GM23338 (cell line): Measurements from ENCODE around the gene GLOD4. TPM values are rescaled to one million over a fixed set of nuclear protein-coding genes. Genes with fewer than 3 reads are reported as not detected.

ENCODE experiments used
- ATAC-seq: fragments of 200-7000 bp; cut with Tn5 transposase; 3 replicates; pipeline ENCODE4 v1.9.1; 2020
- DNase-seq: peaks from one replicate; pipeline ENCODE4 v3.0.0-alpha.2; 2015; ENCODE audit warnings: low spot score
- H2AFZ ChIP-seq: fragments of 200-600 bp; sonication (generic); 2 replicates; pipeline ENCODE4 v1.8.0; 2016; ENCODE audit warnings: antibody characterized with exemption, mild to moderate bottlenecking, moderate library complexity
- H3F3A ChIP-seq: fragments of 200-600 bp; sonication (generic); replicated peaks from 2 replicates; pipeline ENCODE4 v1.8.0; 2017; ENCODE audit warnings: antibody characterized with exemption, mixed run types, low read depth
- H3K27ac ChIP-seq: fragments of 200-600 bp; sonication (generic); 2 replicates; pipeline ENCODE4 v1.6.1; 2016; ENCODE audit warnings: low read depth
- H3K27me3 ChIP-seq: fragments of 200-600 bp; sonication (generic); 2 replicates; pipeline ENCODE4 v1.8.0; 2016; ENCODE audit warnings: mild to moderate bottlenecking, mixed run types, moderate library complexity; ENCODE audit not compliant: insufficient read depth
- H3K36me3 ChIP-seq: fragments of 200-600 bp; sonication (generic); 2 replicates; pipeline ENCODE4 v1.8.0; 2016; ENCODE audit warnings: mild to moderate bottlenecking; ENCODE audit not compliant: insufficient read depth
- H3K4me1 ChIP-seq: fragments of 200-600 bp; sonication (generic); 2 replicates; pipeline ENCODE4 v1.8.0; 2016; ENCODE audit warnings: mild to moderate bottlenecking, moderate library complexity; ENCODE audit not compliant: insufficient read depth
- H3K4me2 ChIP-seq: fragments of 200-600 bp; sonication (generic); 2 replicates; pipeline ENCODE4 v1.7.1; 2017; ENCODE audit warnings: mixed run types
- H3K4me3 ChIP-seq: fragments of 200-600 bp; sonication (generic); 2 replicates; pipeline ENCODE4 v1.6.1; 2016; ENCODE audit warnings: mixed run types
- H3K79me2 ChIP-seq: fragments of 200-600 bp; sonication (generic); replicated peaks from 2 replicates; pipeline ENCODE4 v1.8.0; 2017; ENCODE audit warnings: mild to moderate bottlenecking; ENCODE audit not compliant: insufficient read depth
- H3K9me2 ChIP-seq: fragments of 200-600 bp; sonication (generic); 2 replicates; pipeline ENCODE4 v1.8.0; 2017; ENCODE audit not compliant: insufficient read depth
- H4K20me1 ChIP-seq: fragments of 200-600 bp; sonication (generic); replicated peaks from 2 replicates; pipeline ENCODE4 v1.8.0; 2017; ENCODE audit warnings: mild to moderate bottlenecking; ENCODE audit not compliant: insufficient read depth
- H3K27ac Mint-ChIP-seq: 2 replicates; pipeline ENCODE4 v1.8.0; 2020; ENCODE audit warnings: inconsistent platforms, mild to moderate bottlenecking, moderate library complexity, mixed read lengths
- H3K27me3 Mint-ChIP-seq: 3 replicates; pipeline ENCODE4 v1.8.0; 2022; ENCODE audit warnings: low read depth, mild to moderate bottlenecking, moderate library complexity, mixed read lengths, inconsistent platforms; ENCODE audit not compliant: insufficient read depth, poor library complexity
- H3K36me3 Mint-ChIP-seq: 3 replicates; pipeline ENCODE4 v1.8.0; 2021; ENCODE audit warnings: low read depth, mild to moderate bottlenecking, inconsistent platforms, moderate library complexity, mixed read lengths
- H3K4me1 Mint-ChIP-seq: 3 replicates; pipeline ENCODE4 v1.8.0; 2020; ENCODE audit warnings: mild to moderate bottlenecking, inconsistent platforms, mixed read lengths
- H3K4me3 Mint-ChIP-seq: 3 replicates; pipeline ENCODE4 v1.8.0; 2021; ENCODE audit warnings: moderate library complexity, mild to moderate bottlenecking, inconsistent platforms, mixed read lengths
- H3K9me3 Mint-ChIP-seq: 3 replicates; pipeline ENCODE4 v1.8.0; 2020; ENCODE audit warnings: moderate library complexity, mild to moderate bottlenecking, inconsistent platforms, mixed read lengths
- CREB1 ChIP-seq: fragments of 250-450 bp; sonication (Bioruptor Pico); IDR thresholded peaks from 2 replicates; pipeline ENCODE4 v1.5.0; 2020; ENCODE audit warnings: low read depth, mild to moderate bottlenecking, moderate library complexity
- CTCF ChIP-seq, 2 experiments: fragments of 200-600 bp in 1 of 2; sonication (generic) in 1 of 2; conservative IDR thresholded peaks; 2 replicates each; pipeline versions ENCODE4 v1.5.1 to v1.6.1; 2016 to 2017; ENCODE audit warnings: antibody characterized with exemption in 2 of 2, low read depth in 2 of 2, mild to moderate bottlenecking in 2 of 2, moderate library complexity in 1 of 2
- ETS1 ChIP-seq: IDR thresholded peaks from 2 replicates; pipeline ENCODE4 v1.6.1; 2016; ENCODE audit warnings: antibody characterized with exemption
- JUNB ChIP-seq: IDR thresholded peaks from one replicate; pipeline ENCODE4 v1.6.1; 2016; ENCODE audit warnings: antibody characterized with exemption; ENCODE audit not compliant: unreplicated experiment
- NANOG ChIP-seq: IDR thresholded peaks from 2 replicates; pipeline ENCODE4 v1.6.1; 2016; ENCODE audit warnings: antibody characterized with exemption, borderline replicate concordance
- POLR2AphosphoS5 ChIP-seq: IDR thresholded peaks from 2 replicates; pipeline ENCODE4 v1.6.1; 2016; ENCODE audit warnings: antibody characterized with exemption, low read depth
- REST ChIP-seq: IDR thresholded peaks from one replicate; pipeline ENCODE4 v1.6.1; 2018; ENCODE audit warnings: antibody characterized with exemption; ENCODE audit not compliant: unreplicated experiment
- STAT1 ChIP-seq: IDR thresholded peaks from one replicate; pipeline ENCODE4 v1.6.1; 2016; ENCODE audit warnings: antibody characterized with exemption; ENCODE audit not compliant: unreplicated experiment
- ZNF331 ChIP-seq: fragments of 250-450 bp; sonication (Bioruptor Pico); IDR thresholded peaks from 2 replicates; pipeline ENCODE4 v1.5.0; 2020; ENCODE audit warnings: low read depth, mild to moderate bottlenecking, moderate library complexity
- polyA plus RNA-seq: library from polyadenylated mRNA; unstranded; fragments of >200 nt; fragmentation: Nextera tagmentation; extraction: Ambion mirVana; gene quantifications from 2 replicates; pipeline ENCODE4 v1.2.1, GENCODE V29; 2016
- total RNA-seq: library from RNA; depleted of rRNA; stranded (reverse); fragments of >200 nt; shearing (Covaris generic); gene quantifications from 2 replicates; pipeline ENCODE4 v1.2.3, GENCODE V29; 2014

GLOD4 gene
- total and polyA plus RNA-seq, 2 experiments from 2014 or later, result 120 to 122 TPM

- no peak for TF ChIP-seq CTCF (conservative IDR thresholded peaks at IDR 0.05; ENCODE audit: low read depth in 2 of 2)
- TF ChIP-seq NANOG, result no peak
- TF ChIP-seq STAT1, result no peak
- no peak for TF ChIP-seq POLR2AphosphoS5
- no peak for TF ChIP-seq REST
These were observed 28.7 kb downstream of the GLOD4 start (continued) for GRCh38 chr17:753418-753817.

GRCh38 chr17:752620-753219, 29.4 kb downstream of the GLOD4 start:
- H2AFZ ChIP-seq, result peak overlapping the region; percentile 83
- peak; percentile 42 for ATAC-seq
- peaks cover 30% of the 10 kb centered on the region for H3K79me2 ChIP-seq
- H3K36me3 ChIP-seq, result 0 out of 2 replicates have a peak, but pooled peaks cover 12% of the 10 kb centered on the region
- TF ChIP-seq REST (no peak), POLR2AphosphoS5 (no peak; the same call in 1 of the 2 replicates), JUNB (no peak), ETS1 (no peak), STAT1 (no peak), CTCF (conservative IDR thresholded peaks at IDR 0.05; ENCODE audit: low read depth in 2 of 2) (no peak), CREB1 (no peak), ZNF331 (CRISPR knock-in tag) (no peak), NANOG (no peak)
- peak overlapping the region; percentile 79; the same call in 1 of the 2 replicates for H3K27ac Mint-ChIP-seq
- H3F3A ChIP-seq, result 0 out of 2 replicates have a peak, but pooled peaks cover 4% of the 10 kb centered on the region
- peak overlapping the region; percentile 99 for H3K4me2 ChIP-seq
- peaks cover 6% of the 10 kb centered on the region; the same call in 1 of the 2 replicates for H3K4me1 ChIP-seq
- H3K4me3 Mint-ChIP-seq, result peak overlapping the region; percentile 93
- peaks cover 3% of the 10 kb centered on the region; the same call in 1 of the 2 replicates for H3K9me2 ChIP-seq
- peaks cover 6% of the 10 kb centered on the region; the same call in 1 of the 2 replicates for H4K20me1 ChIP-seq
- peak; percentile 69 for DNase-seq
- H3K27me3 ChIP-seq, result no peaks in the 10 kb centered on the region
- H3K36me3 Mint-ChIP-seq, result peaks cover 64% of the 10 kb centered on the region
- peaks cover 41% of the 10 kb centered on the region for H3K9me3 Mint-ChIP-seq
- H3K27ac ChIP-seq, result peak overlapping the region; percentile 84; the same call in 1 of the 2 replicates
- peaks cover 26% of the 10 kb centered on the region for H3K27me3 Mint-ChIP-seq
- H3K4me3 ChIP-seq, result peak overlapping the region; percentile 96
- H3K4me1 Mint-ChIP-seq, result peaks cover 23% of the 10 kb centered on the region
